Measurements from ENCODE around the gene CAPN14. TPM values are rescaled to one million over a fixed set of nuclear protein-coding genes. Genes with fewer than 3 reads are reported as not detected.

The CAPN14 gene
- total and polyA plus RNA-seq, 4 donors: 0.03 to 0.26 (median 0.14) TPM

DNA sequence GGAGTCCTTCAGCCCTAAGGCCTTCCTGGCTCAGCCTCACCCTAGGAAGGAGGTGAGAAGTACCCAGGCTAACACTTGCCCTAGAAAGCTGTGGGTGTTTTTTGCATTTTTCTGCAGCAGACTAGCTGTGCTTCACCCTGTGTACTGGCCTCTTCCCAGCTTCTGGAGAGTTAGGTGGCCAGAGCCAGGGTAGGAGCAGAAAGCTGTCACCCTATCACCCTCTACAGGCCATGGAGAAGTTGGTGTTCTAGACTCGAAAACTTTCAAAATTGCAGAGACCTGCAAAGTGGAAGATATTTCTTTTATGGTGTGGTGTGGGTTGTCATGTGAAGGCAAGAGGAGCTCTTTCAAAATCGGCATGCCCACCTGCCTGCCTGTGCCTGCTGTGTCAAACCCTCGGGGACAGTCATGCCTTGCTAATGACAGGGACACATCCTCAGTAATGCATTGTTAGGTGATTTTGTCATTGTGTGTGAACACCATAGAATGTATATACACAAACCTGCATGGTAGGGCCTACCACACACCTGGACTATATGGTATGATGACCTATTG lies 46.4 kb upstream of the CAPN14 start:
- no peak overlapping the region for H3K9ac ChIP-seq (ENCODE audit: insufficient read depth in 1 of 2, low read length in 2 of 2)
- peaks cover 0 to 12% (median 0%) of the 10 kb centered on the region in 4 donors for H3K9me3 ChIP-seq (ENCODE audit: control insufficient read depth in 4 of 4, insufficient read depth in 3 of 4, low read length in 3 of 4)
- no peak for ATAC-seq (ENCODE audit: insufficient read depth, low FRiP score)
- H3K4me3 ChIP-seq: no peak overlapping the region
- H3K4me1 ChIP-seq (ENCODE audit: control insufficient read depth in 5 of 5, insufficient read depth in 5 of 5, low read length in 5 of 5): no peaks in the 10 kb centered on the region
- DNase-seq: no peak
- peaks cover 0 to 9% (median 5%) of the 10 kb centered on the region in 4 donors for H3K36me3 ChIP-seq (ENCODE audit: control insufficient read depth in 4 of 4, insufficient read depth in 4 of 4, low read length in 4 of 4)
- 91 to 93% methylated on average over 3 of the region's 3 CpGs for WGBS, 2 donors
- TF ChIP-seq, protein P1, sequence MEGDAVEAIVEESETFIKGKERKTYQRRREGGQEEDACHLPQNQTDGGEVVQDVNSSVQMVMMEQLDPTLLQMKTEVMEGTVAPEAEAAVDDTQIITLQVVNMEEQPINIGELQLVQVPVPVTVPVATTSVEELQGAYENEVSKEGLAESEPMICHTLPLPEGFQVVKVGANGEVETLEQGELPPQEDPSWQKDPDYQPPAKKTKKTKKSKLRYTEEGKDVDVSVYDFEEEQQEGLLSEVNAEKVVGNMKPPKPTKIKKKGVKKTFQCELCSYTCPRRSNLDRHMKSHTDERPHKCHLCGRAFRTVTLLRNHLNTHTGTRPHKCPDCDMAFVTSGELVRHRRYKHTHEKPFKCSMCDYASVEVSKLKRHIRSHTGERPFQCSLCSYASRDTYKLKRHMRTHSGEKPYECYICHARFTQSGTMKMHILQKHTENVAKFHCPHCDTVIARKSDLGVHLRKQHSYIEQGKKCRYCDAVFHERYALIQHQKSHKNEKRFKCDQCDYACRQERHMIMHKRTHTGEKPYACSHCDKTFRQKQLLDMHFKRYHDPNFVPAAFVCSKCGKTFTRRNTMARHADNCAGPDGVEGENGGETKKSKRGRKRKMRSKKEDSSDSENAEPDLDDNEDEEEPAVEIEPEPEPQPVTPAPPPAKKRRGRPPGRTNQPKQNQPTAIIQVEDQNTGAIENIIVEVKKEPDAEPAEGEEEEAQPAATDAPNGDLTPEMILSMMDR (IDR thresholded peaks at IDR 0.05; ENCODE audit: control extremely low read depth, extremely low read depth): no peak
- H3K27me3 ChIP-seq (ENCODE audit: control insufficient read depth in 3 of 3, insufficient read depth in 3 of 3, low read length in 2 of 3): no peaks in the 10 kb centered on the region
- no peak overlapping the region for H3K27ac ChIP-seq (ENCODE audit: low read depth in 1 of 2, low read length in 1 of 2)

DNA sequence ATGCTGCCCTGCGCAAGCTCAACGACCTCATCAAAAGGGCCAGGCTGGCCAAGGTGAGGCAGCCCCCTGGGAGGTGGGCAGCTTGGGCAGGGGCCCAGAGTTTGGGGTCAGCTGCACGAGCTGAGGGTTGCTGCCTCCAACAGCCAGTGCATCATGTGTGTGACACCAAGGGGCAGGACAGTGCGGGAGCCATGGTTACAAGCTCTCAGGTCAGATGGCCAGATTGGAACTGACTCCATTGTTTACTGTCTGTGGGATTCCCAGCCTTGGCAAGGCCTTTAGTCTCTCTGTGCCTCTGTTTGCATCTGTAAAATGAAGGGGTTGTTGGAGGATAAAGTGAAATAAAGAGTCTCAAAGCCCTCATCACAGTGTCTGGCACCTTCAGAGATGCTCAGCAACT lies 43.6 kb upstream of the CAPN14 start:
- no peak overlapping the region for H3K4me3 ChIP-seq
- ATAC-seq (ENCODE audit: insufficient read depth, low FRiP score) (no peak), DNase-seq (no peak)
- no peaks in the 10 kb centered on the region for H3K4me1 ChIP-seq (ENCODE audit: control insufficient read depth in 5 of 5, insufficient read depth in 5 of 5, low read length in 5 of 5)
- no peaks in the 10 kb centered on the region for H3K27me3 ChIP-seq (ENCODE audit: control insufficient read depth in 3 of 3, insufficient read depth in 3 of 3, low read length in 2 of 3)
- H3K9me3 ChIP-seq (ENCODE audit: control insufficient read depth in 4 of 4, insufficient read depth in 3 of 4, low read length in 3 of 4): peaks cover 0 to 4% (median 0%) of the 10 kb centered on the region in 4 donors
- no peak overlapping the region for H3K27ac ChIP-seq (ENCODE audit: low read depth in 1 of 2, low read length in 1 of 2)
- WGBS, 2 donors: 95 to 97% methylated on average over 4 of the region's 4 CpGs
- H3K9ac ChIP-seq (ENCODE audit: insufficient read depth in 1 of 2, low read length in 2 of 2): no peak overlapping the region
- peaks cover 0 to 9% (median 0%) of the 10 kb centered on the region in 4 donors for H3K36me3 ChIP-seq (ENCODE audit: control insufficient read depth in 4 of 4, insufficient read depth in 4 of 4, low read length in 4 of 4)
- TF ChIP-seq, protein P1 (IDR thresholded peaks at IDR 0.05; ENCODE audit: control extremely low read depth, extremely low read depth): no peak

DNA sequence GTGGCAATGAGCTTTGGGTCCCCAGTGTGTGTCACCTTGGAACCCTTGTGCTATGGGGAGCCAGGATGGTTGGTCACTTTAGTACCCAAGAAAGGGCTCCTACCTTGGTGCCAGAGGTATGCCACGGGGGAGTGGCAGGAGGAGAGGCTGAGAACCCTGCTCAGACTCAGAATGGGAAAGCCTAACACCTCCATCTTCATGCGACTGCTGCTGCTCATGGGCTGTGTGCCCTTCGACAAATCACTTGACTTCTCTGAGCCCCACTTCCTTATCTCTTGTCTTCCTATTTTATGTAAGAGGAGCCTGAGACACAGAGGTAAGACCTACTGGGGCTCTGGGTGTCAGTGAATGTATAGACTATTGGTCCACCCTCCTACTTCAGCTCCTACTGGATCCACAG lies 41.8 kb upstream of the CAPN14 start:
- Histone ChIP-seq H3K9ac (ENCODE audit: insufficient read depth in 1 of 2, low read length in 2 of 2) (no peak overlapping the region), H3K4me1 (ENCODE audit: control insufficient read depth in 5 of 5, insufficient read depth in 5 of 5, low read length in 5 of 5) (no peaks in the 10 kb centered on the region), H3K4me3 (no peak overlapping the region), H3K27me3 (ENCODE audit: control insufficient read depth in 3 of 3, insufficient read depth in 3 of 3, low read length in 2 of 3) (no peaks in the 10 kb centered on the region), H3K9me3 (ENCODE audit: control insufficient read depth in 4 of 4, insufficient read depth in 3 of 4, low read length in 3 of 4) (peaks cover 0 to 3% (median 0%) of the 10 kb centered on the region in 4 donors), H3K27ac (ENCODE audit: low read depth in 1 of 2, low read length in 1 of 2) (no peak overlapping the region), H3K36me3 (ENCODE audit: control insufficient read depth in 4 of 4, insufficient read depth in 4 of 4, low read length in 4 of 4) (peaks cover 0 to 6% (median 0%) of the 10 kb centered on the region in 4 donors)
- TF ChIP-seq, protein P1 (IDR thresholded peaks at IDR 0.05; ENCODE audit: control extremely low read depth, extremely low read depth): no peak
- WGBS, 2 donors: 95 to 96% methylated on average over 3 of the region's 3 CpGs
- ATAC-seq (ENCODE audit: insufficient read depth, low FRiP score) (no peak), DNase-seq (no peak)

DNA sequence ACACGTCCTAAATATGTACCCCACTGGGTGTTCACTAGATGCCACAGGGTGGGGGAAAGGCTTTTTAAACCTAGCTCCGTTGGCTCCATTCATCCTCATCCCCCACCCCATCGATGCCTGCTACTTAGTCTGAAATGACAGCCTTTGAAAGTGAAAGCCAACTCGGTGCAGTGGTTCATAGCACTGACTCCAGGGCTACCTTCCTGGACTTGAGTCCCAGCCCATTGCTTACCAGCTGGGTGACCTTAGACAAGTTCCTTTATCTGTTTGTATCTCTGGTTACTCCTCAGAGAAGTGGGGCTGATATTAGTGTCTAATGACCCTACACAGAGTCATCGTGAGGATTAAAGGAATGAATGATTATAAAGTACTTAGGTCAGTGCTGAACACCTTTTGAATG lies 41.0 kb upstream of the CAPN14 start:
- Histone ChIP-seq H3K9ac (ENCODE audit: insufficient read depth in 1 of 2, low read length in 2 of 2) (no peak overlapping the region), H3K27me3 (ENCODE audit: control insufficient read depth in 3 of 3, insufficient read depth in 3 of 3, low read length in 2 of 3) (no peaks in the 10 kb centered on the region), H3K27ac (ENCODE audit: low read depth in 1 of 2, low read length in 1 of 2) (no peak overlapping the region), H3K36me3 (ENCODE audit: control insufficient read depth in 4 of 4, insufficient read depth in 4 of 4, low read length in 4 of 4) (peaks cover 0 to 6% (median 0%) of the 10 kb centered on the region in 4 donors), H3K9me3 (ENCODE audit: control insufficient read depth in 4 of 4, insufficient read depth in 3 of 4, low read length in 3 of 4) (peaks cover 0 to under 1% (median 0%) of the 10 kb centered on the region in 4 donors), H3K4me1 (ENCODE audit: control insufficient read depth in 5 of 5, insufficient read depth in 5 of 5, low read length in 5 of 5) (no peaks in the 10 kb centered on the region), H3K4me3 (no peak overlapping the region)
- 84 to 88% methylated on average over 5 of the region's 5 CpGs for whole genome bisulfite sequencing, 2 donors
- DNase-seq (no peak), ATAC-seq (ENCODE audit: insufficient read depth, low FRiP score) (no peak)
- TF ChIP-seq, protein P1 (IDR thresholded peaks at IDR 0.05; ENCODE audit: control extremely low read depth, extremely low read depth): no peak

All from lung (tissue), 12 donors.